Coronary artery (tissue), 2 donors: Measurements from ENCODE around the gene TUT4.

Source experiments
- DNase-seq: peaks from one replicate; pipeline ENCODE4 v3.0.0-alpha.2; 2017; ENCODE audit warnings: low spot score
- H3K27ac ChIP-seq, 2 donors: fragments of 200-600 bp; sonication (generic); one replicate each; pipeline ENCODE4 v1.5.1; 2016 to 2019
- H3K4me3 ChIP-seq: fragments of 200-600 bp; sonication (generic); 2 replicates; pipeline ENCODE4 v1.5.1; 2016; ENCODE audit warnings: mild to moderate bottlenecking, moderate library complexity
- TF ChIP-seq, protein P1 (sequence below): fragments of 200-600 bp; sonication (generic); IDR thresholded peaks from one replicate; pipeline ENCODE4 v1.5.1; 2019; ENCODE audit warnings: antibody characterized with exemption

The TUT4 gene

GRCh38 chr1:52571783-52572182 lies 18.9 kb upstream of the TUT4 start:
- H3K27ac ChIP-seq, result no peak overlapping the region
- no peak for DNase-seq
- TF ChIP-seq, protein P1, sequence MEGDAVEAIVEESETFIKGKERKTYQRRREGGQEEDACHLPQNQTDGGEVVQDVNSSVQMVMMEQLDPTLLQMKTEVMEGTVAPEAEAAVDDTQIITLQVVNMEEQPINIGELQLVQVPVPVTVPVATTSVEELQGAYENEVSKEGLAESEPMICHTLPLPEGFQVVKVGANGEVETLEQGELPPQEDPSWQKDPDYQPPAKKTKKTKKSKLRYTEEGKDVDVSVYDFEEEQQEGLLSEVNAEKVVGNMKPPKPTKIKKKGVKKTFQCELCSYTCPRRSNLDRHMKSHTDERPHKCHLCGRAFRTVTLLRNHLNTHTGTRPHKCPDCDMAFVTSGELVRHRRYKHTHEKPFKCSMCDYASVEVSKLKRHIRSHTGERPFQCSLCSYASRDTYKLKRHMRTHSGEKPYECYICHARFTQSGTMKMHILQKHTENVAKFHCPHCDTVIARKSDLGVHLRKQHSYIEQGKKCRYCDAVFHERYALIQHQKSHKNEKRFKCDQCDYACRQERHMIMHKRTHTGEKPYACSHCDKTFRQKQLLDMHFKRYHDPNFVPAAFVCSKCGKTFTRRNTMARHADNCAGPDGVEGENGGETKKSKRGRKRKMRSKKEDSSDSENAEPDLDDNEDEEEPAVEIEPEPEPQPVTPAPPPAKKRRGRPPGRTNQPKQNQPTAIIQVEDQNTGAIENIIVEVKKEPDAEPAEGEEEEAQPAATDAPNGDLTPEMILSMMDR, result no peak
- no peak overlapping the region for H3K4me3 ChIP-seq

DNA sequence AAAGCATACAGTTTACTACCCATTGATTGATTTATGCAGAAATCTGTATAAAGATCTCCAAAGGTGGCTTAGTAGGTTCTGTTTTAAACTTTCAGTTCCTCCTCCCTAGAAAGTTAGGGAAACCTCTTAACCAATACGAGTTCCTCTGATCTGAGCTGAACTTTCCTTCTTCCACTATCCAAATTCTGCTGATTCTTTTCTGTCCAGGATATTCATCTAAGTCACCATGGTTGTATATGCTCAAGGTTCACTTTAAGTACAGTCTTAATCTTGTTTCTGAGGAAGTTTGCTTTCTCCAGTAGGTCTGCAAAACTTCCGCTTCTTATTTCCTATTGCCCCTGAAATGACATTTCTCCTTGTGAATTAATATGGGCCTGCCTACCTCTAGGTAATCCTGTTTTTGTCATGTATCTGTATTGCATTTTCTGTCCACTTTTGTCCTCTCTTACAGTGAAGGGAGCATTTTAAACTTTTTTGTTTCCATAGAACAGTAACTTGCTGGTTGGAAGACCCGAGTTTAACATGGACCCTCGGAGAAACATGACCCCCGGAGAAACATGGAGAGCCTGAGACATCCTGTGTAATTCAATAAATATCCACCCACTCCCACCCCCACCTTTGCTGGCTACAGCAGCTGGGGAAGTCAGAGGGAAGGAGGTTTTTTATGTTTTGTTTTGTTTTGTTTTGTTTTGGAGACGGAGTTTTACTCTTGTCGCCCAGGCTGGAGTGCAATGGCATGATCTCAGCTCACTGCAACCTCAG lies 16.7 kb upstream of the TUT4 start:
- DNase-seq, result no peak
- Histone ChIP-seq H3K4me3 (no peak overlapping the region), H3K27ac (no peak overlapping the region)
- TF ChIP-seq, protein P1, result no peak

- no peak overlapping the region for H3K4me3 ChIP-seq
- H3K27ac ChIP-seq, result no peak overlapping the region
- no peak for DNase-seq
- TF ChIP-seq, protein P1, result no peak
These were observed 15.1 kb upstream of the TUT4 start for GRCh38 chr1:52567943-52568342.

GRCh38 chr1:52562766-52563165 lies 9.9 kb upstream of the TUT4 start:
- no peak for DNase-seq
- TF ChIP-seq, protein P1, result no peak
- Histone ChIP-seq H3K4me3 (no peak overlapping the region), H3K27ac (no peak overlapping the region)

- DNase-seq, result no peak
- Histone ChIP-seq H3K27ac (no peak overlapping the region), H3K4me3 (no peak overlapping the region)
- TF ChIP-seq, protein P1, result no peak
These were observed 7.0 kb upstream of the TUT4 start for GRCh38 chr1:52559875-52560274.

- DNase-seq, result no peak
- H3K4me3 ChIP-seq, result no peak overlapping the region
- no peak overlapping the region for H3K27ac ChIP-seq
- TF ChIP-seq, protein P1, result no peak
These were observed 6.0 kb upstream of the TUT4 start for GRCh38 chr1:52558941-52559340.

DNA sequence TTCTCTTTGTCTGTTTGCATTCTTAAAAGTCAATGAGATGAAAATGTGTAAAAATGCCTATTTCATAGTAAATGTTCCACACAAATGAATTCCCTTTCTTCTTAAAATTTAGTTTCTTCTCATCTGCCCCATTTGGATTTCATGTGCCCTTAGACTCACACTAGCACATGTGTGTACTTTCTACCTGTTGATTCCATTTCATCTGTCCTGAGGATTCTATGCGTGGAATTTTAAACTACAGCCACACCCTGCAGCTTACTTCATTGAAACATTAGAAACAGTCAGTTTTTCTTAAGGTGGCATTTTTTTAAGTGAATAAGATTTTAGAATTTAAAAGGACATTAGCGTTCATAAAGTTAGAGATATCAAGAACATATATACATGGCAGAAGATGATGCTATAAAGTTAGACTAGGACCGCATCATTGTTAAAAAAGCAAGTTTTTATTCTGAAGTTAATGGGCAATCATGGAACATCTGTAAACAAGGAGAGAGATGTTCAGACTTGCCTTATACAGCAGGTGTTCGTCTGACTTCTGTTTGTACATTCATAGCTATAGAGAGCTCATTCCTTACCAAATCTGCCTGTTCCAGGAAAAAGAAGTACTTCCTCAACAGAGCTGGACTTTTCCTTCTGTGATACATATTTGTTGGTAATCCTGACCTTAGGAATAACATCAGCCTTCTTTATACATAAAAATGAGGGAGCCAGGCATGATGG lies 3.9 kb upstream of the TUT4 start:
- TF ChIP-seq, protein P1, result no peak
- DNase-seq, result no peak
- Histone ChIP-seq H3K27ac (no peak overlapping the region), H3K4me3 (no peak overlapping the region)
